Measurements from ENCODE around the gene NTPCR. TPM values are rescaled to one million over a fixed set of nuclear protein-coding genes. Genes with fewer than 3 reads are reported as not detected.

The NTPCR gene
- total RNA-seq, 1 experiment from 2014 or later = 45.3 TPM

DNA sequence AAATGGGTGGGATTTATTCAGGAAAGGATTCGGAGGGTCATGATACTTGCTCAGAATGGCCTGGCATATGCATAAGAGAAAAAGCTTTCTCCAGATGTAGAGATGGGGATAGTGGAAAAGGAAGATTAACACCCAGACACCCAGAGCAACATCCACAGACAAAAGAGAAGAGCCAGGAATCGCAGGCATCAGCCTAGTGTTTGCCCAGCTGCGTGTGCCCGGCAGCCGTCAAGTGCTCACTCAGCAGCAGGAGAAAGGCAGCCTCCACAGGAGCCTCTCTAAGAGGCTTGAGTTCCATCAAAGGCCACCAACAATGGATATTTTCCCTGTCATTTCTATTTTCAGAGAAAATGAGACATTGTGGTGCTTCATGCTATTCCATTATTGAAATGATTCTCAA lies 54.7 kb downstream of the NTPCR start:
- Histone ChIP-seq H2AFZ (no peak overlapping the region), H3K4me1 (replicated peaks; ENCODE audit: insufficient read depth) (no peaks in the 10 kb centered on the region), H3K9me2 (ENCODE audit: insufficient read depth) (no peaks in the 10 kb centered on the region), H3K4me2 (no peak overlapping the region), H3K9me3 (ENCODE audit: insufficient read depth, low read depth) (no peaks in the 10 kb centered on the region), H3K27ac (no peak overlapping the region), H3K79me2 (ENCODE audit: low read depth) (no peaks in the 10 kb centered on the region), H4K20me1 (ENCODE audit: insufficient read depth) (no peaks in the 10 kb centered on the region), H3K27me3 (ENCODE audit: insufficient read depth, low read depth) (no peaks in the 10 kb centered on the region), H3F3A (ENCODE audit: insufficient read depth, low read depth) (no peaks in the 10 kb centered on the region), H3K4me3 (no peak overlapping the region), H3K36me3 (ENCODE audit: low read depth) (no peaks in the 10 kb centered on the region)
- no peak for TF ChIP-seq EZH2 (IDR thresholded peaks at IDR 0.05; ENCODE audit: low read depth)
- TF ChIP-seq, protein P1, sequence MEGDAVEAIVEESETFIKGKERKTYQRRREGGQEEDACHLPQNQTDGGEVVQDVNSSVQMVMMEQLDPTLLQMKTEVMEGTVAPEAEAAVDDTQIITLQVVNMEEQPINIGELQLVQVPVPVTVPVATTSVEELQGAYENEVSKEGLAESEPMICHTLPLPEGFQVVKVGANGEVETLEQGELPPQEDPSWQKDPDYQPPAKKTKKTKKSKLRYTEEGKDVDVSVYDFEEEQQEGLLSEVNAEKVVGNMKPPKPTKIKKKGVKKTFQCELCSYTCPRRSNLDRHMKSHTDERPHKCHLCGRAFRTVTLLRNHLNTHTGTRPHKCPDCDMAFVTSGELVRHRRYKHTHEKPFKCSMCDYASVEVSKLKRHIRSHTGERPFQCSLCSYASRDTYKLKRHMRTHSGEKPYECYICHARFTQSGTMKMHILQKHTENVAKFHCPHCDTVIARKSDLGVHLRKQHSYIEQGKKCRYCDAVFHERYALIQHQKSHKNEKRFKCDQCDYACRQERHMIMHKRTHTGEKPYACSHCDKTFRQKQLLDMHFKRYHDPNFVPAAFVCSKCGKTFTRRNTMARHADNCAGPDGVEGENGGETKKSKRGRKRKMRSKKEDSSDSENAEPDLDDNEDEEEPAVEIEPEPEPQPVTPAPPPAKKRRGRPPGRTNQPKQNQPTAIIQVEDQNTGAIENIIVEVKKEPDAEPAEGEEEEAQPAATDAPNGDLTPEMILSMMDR (conservative IDR thresholded peaks at IDR 0.05) = no peak
- no TSS peak for BruUV-seq (replicated peaks)
- CTCF ChIA-PET = no interaction called here
- DNase-seq = no peak
- intact Hi-C loops (cut with micrococcal nuclease; ENCODE audit: unreplicated experiment) = no loop called here
- POLR2A ChIA-PET (ENCODE audit: unreplicated experiment) = no interaction called here

DNA sequence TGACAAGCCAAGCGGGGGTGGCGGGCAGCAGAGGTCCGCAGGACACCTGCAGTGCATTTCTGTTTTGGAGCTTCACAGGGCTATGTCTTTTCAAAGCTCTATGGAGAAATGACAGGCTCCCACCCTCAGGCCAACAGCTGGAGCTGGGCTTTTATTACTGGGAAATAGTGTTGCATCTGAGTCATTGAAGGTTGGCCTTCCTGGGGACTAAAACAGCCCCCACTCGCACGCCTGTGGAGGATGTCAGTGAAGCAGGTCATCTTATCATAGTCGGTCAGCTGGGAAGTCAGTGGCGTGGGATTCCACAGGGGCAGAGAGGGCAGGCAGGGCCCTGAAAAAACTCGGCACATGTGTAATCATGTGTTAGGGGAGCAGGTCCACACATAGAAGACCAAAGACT lies 55.3 kb downstream of the NTPCR start:
- Histone ChIP-seq H4K20me1 (ENCODE audit: insufficient read depth) (no peaks in the 10 kb centered on the region), H3K79me2 (ENCODE audit: low read depth) (no peaks in the 10 kb centered on the region), H3K9me2 (ENCODE audit: insufficient read depth) (no peaks in the 10 kb centered on the region), H3K4me1 (replicated peaks; ENCODE audit: insufficient read depth) (no peaks in the 10 kb centered on the region), H3K27ac (no peak overlapping the region), H3F3A (ENCODE audit: insufficient read depth, low read depth) (no peaks in the 10 kb centered on the region), H3K4me2 (no peak overlapping the region), H3K36me3 (ENCODE audit: low read depth) (no peaks in the 10 kb centered on the region), H3K27me3 (ENCODE audit: insufficient read depth, low read depth) (no peaks in the 10 kb centered on the region), H3K4me3 (no peak overlapping the region), H3K9me3 (ENCODE audit: insufficient read depth, low read depth) (no peaks in the 10 kb centered on the region), H2AFZ (no peak overlapping the region)
- TF ChIP-seq, protein P1 (conservative IDR thresholded peaks at IDR 0.05) = no peak
- TF ChIP-seq EZH2 (IDR thresholded peaks at IDR 0.05; ENCODE audit: low read depth) = no peak
- intact Hi-C loops (cut with micrococcal nuclease; ENCODE audit: unreplicated experiment) = no loop called here
- BruUV-seq (replicated peaks) = no TSS peak
- ChIA-PET CTCF (no interaction called here), POLR2A (ENCODE audit: unreplicated experiment) (no interaction called here)
- DNase-seq = no peak

DNA sequence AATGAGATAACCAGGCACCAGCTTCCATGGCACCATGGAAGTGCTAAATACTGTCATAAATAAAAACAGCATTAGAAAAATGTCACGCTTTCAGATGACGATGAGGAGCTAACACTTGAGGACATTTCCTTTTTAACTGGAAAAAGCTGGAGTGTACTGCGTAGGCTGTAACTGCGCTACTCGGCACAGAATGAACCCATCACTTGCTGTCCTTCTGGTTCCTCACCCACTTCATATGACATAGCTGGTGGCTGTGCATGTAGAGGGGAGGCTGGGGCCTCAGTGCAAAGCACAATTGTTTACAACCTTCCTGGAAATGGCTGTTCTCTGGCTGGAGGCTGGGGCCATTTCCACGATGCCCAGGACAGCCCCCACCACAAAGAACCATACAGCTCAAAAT lies 55.7 kb downstream of the NTPCR start:
- H3K4me1 ChIP-seq (replicated peaks; ENCODE audit: insufficient read depth) = no peaks in the 10 kb centered on the region
- no peaks in the 10 kb centered on the region for H3F3A ChIP-seq (ENCODE audit: insufficient read depth, low read depth)
- H3K4me2 ChIP-seq = no peak overlapping the region
- no peaks in the 10 kb centered on the region for H3K9me2 ChIP-seq (ENCODE audit: insufficient read depth)
- no peaks in the 10 kb centered on the region for H3K9me3 ChIP-seq (ENCODE audit: insufficient read depth, low read depth)
- H4K20me1 ChIP-seq (ENCODE audit: insufficient read depth) = no peaks in the 10 kb centered on the region
- H3K79me2 ChIP-seq (ENCODE audit: low read depth) = no peaks in the 10 kb centered on the region
- TF ChIP-seq, protein P1 (conservative IDR thresholded peaks at IDR 0.05) = no peak
- TF ChIP-seq EZH2 (IDR thresholded peaks at IDR 0.05; ENCODE audit: low read depth) = no peak
- H3K27me3 ChIP-seq (ENCODE audit: insufficient read depth, low read depth) = no peaks in the 10 kb centered on the region
- ChIA-PET CTCF (no interaction called here), POLR2A (ENCODE audit: unreplicated experiment) (no interaction called here)
- no TSS peak for BruUV-seq (replicated peaks)
- no peak overlapping the region for H3K4me3 ChIP-seq
- H2AFZ ChIP-seq = no peak overlapping the region
- no peak overlapping the region for H3K27ac ChIP-seq
- intact Hi-C loops (cut with micrococcal nuclease; ENCODE audit: unreplicated experiment) = no loop called here
- H3K36me3 ChIP-seq (ENCODE audit: low read depth) = no peaks in the 10 kb centered on the region
- no peak for DNase-seq

Measured in PC-9 (cell line).